ENCODE measurements around the gene CRYBG1. TPM values are rescaled to one million over a fixed set of nuclear protein-coding genes. Genes with fewer than 3 reads are reported as not detected.

Gene CRYBG1
- total and polyA plus RNA-seq, 8 donors = 2.3 to 9.2 (median 4.3) TPM

GRCh38 chr6:106318061-106318460 is 42.5 kb upstream of the CRYBG1 start:
- H3K4me1 ChIP-seq = peaks cover 5 to 8% (median 7%) of the 10 kb centered on the region in 3 donors
- ATAC-seq = no peak

GRCh38 chr6:106318851-106319250 is 41.7 kb upstream of the CRYBG1 start:
- no peak for DNase-seq
- H3K36me3 ChIP-seq = peaks cover 0 to 5% (median 4%) of the 10 kb centered on the region in 3 donors
- H3K27me3 ChIP-seq = no peaks in the 10 kb centered on the region
- H3K9me3 ChIP-seq = no peaks in the 10 kb centered on the region
- TF ChIP-seq, protein P1, sequence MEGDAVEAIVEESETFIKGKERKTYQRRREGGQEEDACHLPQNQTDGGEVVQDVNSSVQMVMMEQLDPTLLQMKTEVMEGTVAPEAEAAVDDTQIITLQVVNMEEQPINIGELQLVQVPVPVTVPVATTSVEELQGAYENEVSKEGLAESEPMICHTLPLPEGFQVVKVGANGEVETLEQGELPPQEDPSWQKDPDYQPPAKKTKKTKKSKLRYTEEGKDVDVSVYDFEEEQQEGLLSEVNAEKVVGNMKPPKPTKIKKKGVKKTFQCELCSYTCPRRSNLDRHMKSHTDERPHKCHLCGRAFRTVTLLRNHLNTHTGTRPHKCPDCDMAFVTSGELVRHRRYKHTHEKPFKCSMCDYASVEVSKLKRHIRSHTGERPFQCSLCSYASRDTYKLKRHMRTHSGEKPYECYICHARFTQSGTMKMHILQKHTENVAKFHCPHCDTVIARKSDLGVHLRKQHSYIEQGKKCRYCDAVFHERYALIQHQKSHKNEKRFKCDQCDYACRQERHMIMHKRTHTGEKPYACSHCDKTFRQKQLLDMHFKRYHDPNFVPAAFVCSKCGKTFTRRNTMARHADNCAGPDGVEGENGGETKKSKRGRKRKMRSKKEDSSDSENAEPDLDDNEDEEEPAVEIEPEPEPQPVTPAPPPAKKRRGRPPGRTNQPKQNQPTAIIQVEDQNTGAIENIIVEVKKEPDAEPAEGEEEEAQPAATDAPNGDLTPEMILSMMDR (IDR thresholded peaks at IDR 0.05) = no peak
- ATAC-seq = no peak
- H3K27ac ChIP-seq = no peak overlapping the region
- no peak overlapping the region for H3K4me3 ChIP-seq
- H3K4me1 ChIP-seq = peaks cover 5 to 13% (median 9%) of the 10 kb centered on the region in 3 donors
- no peak for FAIRE-seq
- intact Hi-C loops (cut with DNase I) = no loop called here

More at GRCh38 chr6:106318061-106318460, 42.5 kb upstream of the CRYBG1 start:
- no peaks in the 10 kb centered on the region for H3K27me3 ChIP-seq
- TF ChIP-seq, protein P1 (IDR thresholded peaks at IDR 0.05) = no peak
- WGBS, 2 donors = 77 to 84% methylated on average over 2 of the region's 2 CpGs
- intact Hi-C loops (cut with DNase I) = no loop called here
- DNase-seq = no peak
- no peaks in the 10 kb centered on the region for H3K9me3 ChIP-seq
- H3K4me3 ChIP-seq = no peak overlapping the region
- H3K36me3 ChIP-seq = peaks cover 0 to 5% (median 4%) of the 10 kb centered on the region in 3 donors
- no peak for FAIRE-seq
- H3K27ac ChIP-seq = no peak overlapping the region

GRCh38 chr6:106321940-106322339 is 38.6 kb upstream of the CRYBG1 start:
- WGBS, 2 donors = 96 to 99% methylated on average over 4 of the region's 4 CpGs
- H3K4me1 ChIP-seq = peaks cover 13 to 21% (median 18%) of the 10 kb centered on the region in 3 donors
- TF ChIP-seq, protein P1 (IDR thresholded peaks at IDR 0.05) = no peak
- ATAC-seq (no peak), DNase-seq (no peak), FAIRE-seq (no peak)
- intact Hi-C loops (cut with DNase I) = no loop called here
- H3K27ac ChIP-seq = no peak overlapping the region
- H3K9me3 ChIP-seq = no peaks in the 10 kb centered on the region
- H3K4me3 ChIP-seq = no peak overlapping the region
- no peaks in the 10 kb centered on the region for H3K36me3 ChIP-seq
- no peaks in the 10 kb centered on the region for H3K27me3 ChIP-seq

DNA sequence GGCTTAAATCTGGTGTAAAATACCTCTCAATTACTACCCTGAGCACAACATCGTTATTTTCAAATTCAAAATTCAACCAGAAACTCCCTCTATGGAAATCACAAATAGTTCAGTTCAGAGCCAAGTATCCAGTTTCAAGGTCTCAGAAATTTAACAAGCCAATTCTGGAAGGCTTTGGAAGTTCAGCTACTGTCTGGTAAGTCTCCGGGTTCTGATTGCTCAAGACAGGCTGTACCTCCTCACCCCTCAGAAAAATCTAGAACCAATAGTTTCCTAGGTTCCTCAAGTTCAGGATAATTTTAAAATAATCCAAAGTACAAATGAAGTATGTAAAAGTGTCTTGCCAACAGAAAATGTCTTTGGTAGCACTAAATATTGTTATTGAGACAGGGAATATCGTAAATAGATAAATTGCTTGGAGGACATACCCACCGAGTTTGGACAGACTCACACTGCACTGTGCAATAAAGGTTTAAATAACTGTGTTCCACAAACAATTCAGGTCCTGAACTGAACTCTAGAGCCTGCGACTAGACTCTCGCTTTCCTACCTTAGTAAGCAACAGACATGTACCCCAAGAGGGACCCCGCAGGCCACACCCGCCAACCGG is 35.7 kb upstream of the CRYBG1 start:
- Histone ChIP-seq H3K9me3 (no peaks in the 10 kb centered on the region), H3K27ac (peak overlapping the region; percentile 79 to 94 (median 89)), H3K4me3 (peak overlapping the region; percentile 47 to 68 (median 59)), H3K4me1 (peaks cover 8 to 13% (median 11%) of the 10 kb centered on the region in 3 donors), H3K27me3 (no peaks in the 10 kb centered on the region), H3K36me3 (no peaks in the 10 kb centered on the region)
- 1% methylated on average over 9 of the region's 9 CpGs for WGBS, 2 donors
- DNase-seq (no peak), ATAC-seq (peak; percentile 6 to 30 (median 16)), FAIRE-seq (no peak)
- TF ChIP-seq, protein P1 (IDR thresholded peaks at IDR 0.05) = no peak
- intact Hi-C loops (cut with DNase I) = no loop called here

All from pancreas (tissue), 10 donors.